Loucy (cell line): ENCODE data around the gene ARHGEF9.

ENCODE experiments used
- EZH2phosphoT487 ChIP-seq: fragments of 200-600 bp; IDR thresholded peaks from 2 replicates; pipeline ENCODE4 v1.6.1; 2018; ENCODE audit warnings: antibody characterized with exemption, mild to moderate bottlenecking, moderate library complexity, borderline replicate concordance
- TF ChIP-seq, protein P1 (sequence below): fragments of 200-600 bp; sonication (generic); conservative IDR thresholded peaks from 2 replicates; pipeline ENCODE4 v1.5.1; 2014; ENCODE audit warnings: mild to moderate bottlenecking, antibody characterized with exemption, low read length

- TF ChIP-seq, protein P1, sequence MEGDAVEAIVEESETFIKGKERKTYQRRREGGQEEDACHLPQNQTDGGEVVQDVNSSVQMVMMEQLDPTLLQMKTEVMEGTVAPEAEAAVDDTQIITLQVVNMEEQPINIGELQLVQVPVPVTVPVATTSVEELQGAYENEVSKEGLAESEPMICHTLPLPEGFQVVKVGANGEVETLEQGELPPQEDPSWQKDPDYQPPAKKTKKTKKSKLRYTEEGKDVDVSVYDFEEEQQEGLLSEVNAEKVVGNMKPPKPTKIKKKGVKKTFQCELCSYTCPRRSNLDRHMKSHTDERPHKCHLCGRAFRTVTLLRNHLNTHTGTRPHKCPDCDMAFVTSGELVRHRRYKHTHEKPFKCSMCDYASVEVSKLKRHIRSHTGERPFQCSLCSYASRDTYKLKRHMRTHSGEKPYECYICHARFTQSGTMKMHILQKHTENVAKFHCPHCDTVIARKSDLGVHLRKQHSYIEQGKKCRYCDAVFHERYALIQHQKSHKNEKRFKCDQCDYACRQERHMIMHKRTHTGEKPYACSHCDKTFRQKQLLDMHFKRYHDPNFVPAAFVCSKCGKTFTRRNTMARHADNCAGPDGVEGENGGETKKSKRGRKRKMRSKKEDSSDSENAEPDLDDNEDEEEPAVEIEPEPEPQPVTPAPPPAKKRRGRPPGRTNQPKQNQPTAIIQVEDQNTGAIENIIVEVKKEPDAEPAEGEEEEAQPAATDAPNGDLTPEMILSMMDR = no peak
- no peak for TF ChIP-seq EZH2phosphoT487
These were observed 33.1 kb upstream of the ARHGEF9 start for GRCh38 chrX:63818156-63818555.
